A549 (cell line): ENCODE data around the gene TMTC2.

Experiments used
- CBX8 ChIP-seq: fragments of 200-600 bp; sonication (generic); IDR thresholded peaks from 2 replicates; pipeline ENCODE4 v1.6.1; 2016
- EP300 ChIP-seq, 2 experiments: fragments of >200 bp; sonication (Bioruptor Twin); formaldehyde crosslinking; IDR thresholded peaks; 2 replicates in 1 of 2; 3 replicates in 1 of 2; pipeline ENCODE4 v1.6.1; 2016 to 2017
- HOXA7 ChIP-seq: fragments of 250-450 bp; sonication (Bioruptor Pico); IDR thresholded peaks from 2 replicates; pipeline ENCODE4 v1.5.0; 2020; ENCODE audit warnings: mild to moderate bottlenecking, moderate library complexity
- KDM1A ChIP-seq: fragments of 200-600 bp; sonication (generic); IDR thresholded peaks from 2 replicates; pipeline ENCODE4 v1.6.1; 2016; ENCODE audit warnings: low read depth, mild to moderate bottlenecking
- MAFK ChIP-seq: fragments of 450-650 bp; IDR thresholded peaks from 2 replicates; pipeline ENCODE4 v1.6.1; 2014; ENCODE audit not compliant: partially characterized antibody
- PHF8 ChIP-seq: fragments of 200-600 bp; sonication (generic); IDR thresholded peaks from 2 replicates; pipeline ENCODE4 v1.6.1; 2016; ENCODE audit warnings: low read depth, mild to moderate bottlenecking, antibody characterized with exemption, moderate library complexity, borderline replicate concordance
- POLR2A ChIP-seq: IDR thresholded peaks from 2 replicates; pipeline ENCODE4 v1.6.1; 2012; ENCODE audit warnings: mild to moderate bottlenecking, low read length
- POLR2AphosphoS2 ChIP-seq: conservative IDR thresholded peaks from 2 replicates; pipeline ENCODE4 v1.6.1; 2012; ENCODE audit warnings: low read length, improper control_type of control experiment, inconsistent platforms
- RFX5 ChIP-seq: fragments of 450-650 bp; IDR thresholded peaks from 2 replicates; pipeline ENCODE4 v1.7.1; 2014; ENCODE audit warnings: antibody characterized with exemption, mild to moderate bottlenecking, moderate library complexity
- RNF2 ChIP-seq: fragments of 200-600 bp; sonication (generic); IDR thresholded peaks from 2 replicates; pipeline ENCODE4 v1.6.1; 2016; ENCODE audit warnings: low read depth, mild to moderate bottlenecking, antibody characterized with exemption, moderate library complexity, borderline replicate concordance
- TF ChIP-seq, protein P1 (sequence below): fragments of >200 bp; sonication (Bioruptor Twin); formaldehyde crosslinking; IDR thresholded peaks from 3 replicates; pipeline ENCODE4 v1.5.1; 2016
- TF ChIP-seq, protein P2 (sequence below): fragments of 450-650 bp; IDR thresholded peaks from 2 replicates; pipeline ENCODE4 v1.6.1; 2014; ENCODE audit warnings: antibody characterized with exemption
- TF ChIP-seq, protein P3 (sequence below): fragments of 150-350 bp; IDR thresholded peaks from 2 replicates; pipeline ENCODE4 v1.6.1; 2014; ENCODE audit warnings: low read depth, mild to moderate bottlenecking, low read length
- TF ChIP-seq, protein P4 (sequence below): IDR thresholded peaks from 2 replicates; pipeline ENCODE4 v1.6.1; 2012

DNA sequence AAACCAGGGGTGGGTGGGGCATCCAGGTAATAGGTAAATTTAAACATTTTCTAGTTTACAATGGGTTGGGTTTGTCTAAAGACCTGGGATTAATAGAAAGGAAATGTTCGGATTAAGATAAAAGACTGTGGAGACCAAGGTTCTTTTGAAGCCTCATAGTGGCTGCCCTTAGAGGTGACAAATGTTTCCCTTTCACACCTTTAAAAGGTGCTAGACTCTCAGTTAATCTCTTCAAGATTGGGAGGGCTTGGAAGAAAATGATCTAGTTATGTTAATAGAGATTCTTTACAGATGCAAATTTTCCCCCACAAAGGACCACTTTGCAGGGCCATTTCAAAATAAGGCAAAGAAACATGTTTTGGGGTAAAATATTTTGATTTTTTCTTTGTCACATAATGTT, 39.0 kb downstream of the TMTC2 start:
- no peak for TF ChIP-seq MAFK
- no peak for TF ChIP-seq EP300 (IDR thresholded peaks at IDR 0.05)
- TF ChIP-seq, protein P1, sequence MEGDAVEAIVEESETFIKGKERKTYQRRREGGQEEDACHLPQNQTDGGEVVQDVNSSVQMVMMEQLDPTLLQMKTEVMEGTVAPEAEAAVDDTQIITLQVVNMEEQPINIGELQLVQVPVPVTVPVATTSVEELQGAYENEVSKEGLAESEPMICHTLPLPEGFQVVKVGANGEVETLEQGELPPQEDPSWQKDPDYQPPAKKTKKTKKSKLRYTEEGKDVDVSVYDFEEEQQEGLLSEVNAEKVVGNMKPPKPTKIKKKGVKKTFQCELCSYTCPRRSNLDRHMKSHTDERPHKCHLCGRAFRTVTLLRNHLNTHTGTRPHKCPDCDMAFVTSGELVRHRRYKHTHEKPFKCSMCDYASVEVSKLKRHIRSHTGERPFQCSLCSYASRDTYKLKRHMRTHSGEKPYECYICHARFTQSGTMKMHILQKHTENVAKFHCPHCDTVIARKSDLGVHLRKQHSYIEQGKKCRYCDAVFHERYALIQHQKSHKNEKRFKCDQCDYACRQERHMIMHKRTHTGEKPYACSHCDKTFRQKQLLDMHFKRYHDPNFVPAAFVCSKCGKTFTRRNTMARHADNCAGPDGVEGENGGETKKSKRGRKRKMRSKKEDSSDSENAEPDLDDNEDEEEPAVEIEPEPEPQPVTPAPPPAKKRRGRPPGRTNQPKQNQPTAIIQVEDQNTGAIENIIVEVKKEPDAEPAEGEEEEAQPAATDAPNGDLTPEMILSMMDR = no peak
- TF ChIP-seq KDM1A = no peak
- no peak for TF ChIP-seq HOXA7 (CRISPR knock-in tag)
- no peak for TF ChIP-seq CBX8
- TF ChIP-seq, protein P2, sequence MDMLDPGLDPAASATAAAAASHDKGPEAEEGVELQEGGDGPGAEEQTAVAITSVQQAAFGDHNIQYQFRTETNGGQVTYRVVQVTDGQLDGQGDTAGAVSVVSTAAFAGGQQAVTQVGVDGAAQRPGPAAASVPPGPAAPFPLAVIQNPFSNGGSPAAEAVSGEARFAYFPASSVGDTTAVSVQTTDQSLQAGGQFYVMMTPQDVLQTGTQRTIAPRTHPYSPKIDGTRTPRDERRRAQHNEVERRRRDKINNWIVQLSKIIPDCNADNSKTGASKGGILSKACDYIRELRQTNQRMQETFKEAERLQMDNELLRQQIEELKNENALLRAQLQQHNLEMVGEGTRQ = no peak
- TF ChIP-seq, protein P3, sequence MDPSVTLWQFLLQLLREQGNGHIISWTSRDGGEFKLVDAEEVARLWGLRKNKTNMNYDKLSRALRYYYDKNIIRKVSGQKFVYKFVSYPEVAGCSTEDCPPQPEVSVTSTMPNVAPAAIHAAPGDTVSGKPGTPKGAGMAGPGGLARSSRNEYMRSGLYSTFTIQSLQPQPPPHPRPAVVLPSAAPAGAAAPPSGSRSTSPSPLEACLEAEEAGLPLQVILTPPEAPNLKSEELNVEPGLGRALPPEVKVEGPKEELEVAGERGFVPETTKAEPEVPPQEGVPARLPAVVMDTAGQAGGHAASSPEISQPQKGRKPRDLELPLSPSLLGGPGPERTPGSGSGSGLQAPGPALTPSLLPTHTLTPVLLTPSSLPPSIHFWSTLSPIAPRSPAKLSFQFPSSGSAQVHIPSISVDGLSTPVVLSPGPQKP = no peak
- TF ChIP-seq POLR2A = no peak
- TF ChIP-seq, protein P4, sequence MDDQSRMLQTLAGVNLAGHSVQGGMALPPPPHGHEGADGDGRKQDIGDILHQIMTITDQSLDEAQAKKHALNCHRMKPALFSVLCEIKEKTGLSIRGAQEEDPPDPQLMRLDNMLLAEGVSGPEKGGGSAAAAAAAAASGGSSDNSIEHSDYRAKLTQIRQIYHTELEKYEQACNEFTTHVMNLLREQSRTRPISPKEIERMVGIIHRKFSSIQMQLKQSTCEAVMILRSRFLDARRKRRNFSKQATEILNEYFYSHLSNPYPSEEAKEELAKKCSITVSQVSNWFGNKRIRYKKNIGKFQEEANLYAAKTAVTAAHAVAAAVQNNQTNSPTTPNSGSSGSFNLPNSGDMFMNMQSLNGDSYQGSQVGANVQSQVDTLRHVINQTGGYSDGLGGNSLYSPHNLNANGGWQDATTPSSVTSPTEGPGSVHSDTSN = no peak
- TF ChIP-seq RFX5 = no peak
- TF ChIP-seq RNF2 = no peak
- TF ChIP-seq POLR2AphosphoS2 = no peak
- no peak for TF ChIP-seq PHF8
